K562 (cell line): ENCODE measurements around the gene TNFSF13B.

Source experiments
- CTCF ChIP-seq, 3 experiments: IDR thresholded peaks in 2 of 3; conservative IDR thresholded peaks in 1 of 3; 2 replicates each; pipeline ENCODE4 v1.5.1; 2011 to 2012; ENCODE audit warnings: low read length in 3 of 3, mild to moderate bottlenecking in 3 of 3, control low read depth in 2 of 3, improper control_type of control experiment in 1 of 3, inconsistent platforms in 1 of 3, low read depth in 1 of 3, mixed read lengths in 1 of 3, moderate library complexity in 1 of 3; ENCODE audit not compliant: insufficient read depth in 2 of 3
- E2F6 ChIP-seq, 2 experiments: IDR thresholded peaks; 2 replicates each; pipeline ENCODE4 v1.6.1; 2011; ENCODE audit warnings: borderline replicate concordance in 1 of 2, control low read depth in 1 of 2, low read depth in 1 of 2, low read length in 1 of 2, mild to moderate bottlenecking in 1 of 2, mixed read lengths in 1 of 2, moderate library complexity in 1 of 2; ENCODE audit not compliant: insufficient read depth in 1 of 2, insufficient read length in 1 of 2, poor library complexity in 1 of 2, severe bottlenecking in 1 of 2; ENCODE audit errors: extremely low read depth in 1 of 2
- E4F1 ChIP-seq: fragments of 250-450 bp; sonication (Bioruptor Pico); IDR thresholded peaks from 2 replicates; pipeline ENCODE4 v1.5.0; 2021; ENCODE audit warnings: mild to moderate bottlenecking, borderline replicate concordance
- EP300 ChIP-seq: IDR thresholded peaks from 2 replicates; pipeline ENCODE4 v1.6.1; 2012; ENCODE audit warnings: low read length, improper control_type of control experiment
- GTF2F1 ChIP-seq: IDR thresholded peaks from 2 replicates; pipeline ENCODE4 v1.6.1; 2011; ENCODE audit warnings: low read depth, low read length, improper control_type of control experiment
- MNT ChIP-seq, 2 experiments: fragments of 450-650 bp; conservative IDR thresholded peaks; 2 replicates each; pipeline ENCODE4 v1.6.1; 2017; ENCODE audit warnings: mild to moderate bottlenecking in 2 of 2, moderate library complexity in 2 of 2
- NR2C2 ChIP-seq, 2 experiments: fragments of 200-800 bp in 1 of 2; sonication (Bioruptor generic) in 1 of 2; sonication (generic) in 1 of 2; formaldehyde crosslinking in 1 of 2; IDR thresholded peaks; 2 replicates each; pipeline versions ENCODE4 v1.6.1 to v1.8.0; 2016 to 2022; ENCODE audit warnings: mild to moderate bottlenecking in 1 of 2, missing compliant biosample characterization in 1 of 2, missing genetic modification characterization in 1 of 2, missing genetic modification reagents in 1 of 2
- TBL1XR1 ChIP-seq, 2 experiments: IDR thresholded peaks; 2 replicates each; pipeline ENCODE4 v1.6.1; 2012; ENCODE audit warnings: improper control_type of control experiment in 2 of 2, low read length in 2 of 2, mild to moderate bottlenecking in 1 of 2
- TCFL5 ChIP-seq: fragments of 250-450 bp; sonication (Bioruptor Pico); conservative IDR thresholded peaks from 2 replicates; pipeline ENCODE4 v1.6.1; 2021; ENCODE audit warnings: mild to moderate bottlenecking, moderate library complexity, matching md5 sums
- ZBTB11 ChIP-seq, 3 experiments: fragments of 200-800 bp in 1 of 3; fragments of 250-450 bp in 1 of 3; fragments of 450-650 bp in 1 of 3; sonication (Bioruptor Pico) in 1 of 3; sonication (Bioruptor generic) in 1 of 3; formaldehyde crosslinking in 1 of 3; IDR thresholded peaks; 2 replicates each; pipeline versions ENCODE4 v1.6.1 to v1.8.0; 2016 to 2022; ENCODE audit warnings: mild to moderate bottlenecking in 2 of 3, missing genetic modification characterization in 2 of 3, missing compliant biosample characterization in 1 of 3, moderate library complexity in 1 of 3
- ZNF184 ChIP-seq: sonication (generic); formaldehyde crosslinking; IDR thresholded peaks from 2 replicates; pipeline ENCODE4 v1.5.0; 2020; ENCODE audit warnings: missing genetic modification reagents
- ZNF354B ChIP-seq: fragments of 250-450 bp; sonication (Bioruptor Pico); IDR thresholded peaks from 2 replicates; pipeline ENCODE4 v1.4.0; 2020

GRCh38 chr13:108306860-108307259 is 37.3 kb downstream of the TNFSF13B start:
- TF ChIP-seq EP300: no peak
- no peak for TF ChIP-seq GTF2F1
- TF ChIP-seq E2F6 (IDR thresholded peaks at IDR 0.05; ENCODE audit: borderline replicate concordance in 1 of 2, extremely low read depth in 1 of 2, insufficient read depth in 1 of 2, insufficient read length in 1 of 2, low read depth in 1 of 2, low read length in 1 of 2, poor library complexity in 1 of 2, severe bottlenecking in 1 of 2): no peak
- TF ChIP-seq ZNF184 (CRISPR knock-in tag): no peak
- TF ChIP-seq ZNF354B (CRISPR knock-in tag): no peak
- TF ChIP-seq ZBTB11 (CRISPR knock-in tag; IDR thresholded peaks at IDR 0.05): no peak
- TF ChIP-seq CTCF (IDR thresholded peaks at IDR 0.05 in 2 of 3, conservative IDR thresholded peaks at IDR 0.05 in 1 of 3; ENCODE audit: insufficient read depth in 2 of 3, low read depth in 1 of 3, low read length in 3 of 3): no peak
- TF ChIP-seq TCFL5: no peak
- TF ChIP-seq TBL1XR1 (IDR thresholded peaks at IDR 0.05; ENCODE audit: low read length in 2 of 2): no peak
- no peak for TF ChIP-seq E4F1 (CRISPR knock-in tag)
- no peak for TF ChIP-seq MNT (conservative IDR thresholded peaks at IDR 0.05)
- no peak for TF ChIP-seq NR2C2 (CRISPR knock-in tag; IDR thresholded peaks at IDR 0.05)
- TF ChIP-seq NR2C2 (tag; IDR thresholded peaks at IDR 0.05): no peak
